Ovary (tissue), 3 donors: ENCODE data around the gene DDX47.

Experiments
- CTCF ChIP-seq, 3 donors: fragments of 450-650 bp in 2 of 3; fragments of 200-600 bp in 1 of 3; IDR thresholded peaks; one replicate each; pipeline versions ENCODE4 v1.5.1 to v1.8.0; 2016 to 2022; ENCODE audit warnings: antibody characterized with exemption in 3 of 3, mild to moderate bottlenecking in 1 of 3
- EP300 ChIP-seq: sonication (generic); formaldehyde crosslinking; IDR thresholded peaks from one replicate; pipeline ENCODE4 v1.6.1; 2017; ENCODE audit warnings: antibody characterized with exemption
- POLR2A ChIP-seq: fragments of 450-650 bp; IDR thresholded peaks from one replicate; pipeline ENCODE4 v1.6.1; 2017; ENCODE audit warnings: antibody characterized with exemption, mild to moderate bottlenecking, moderate library complexity
- donor health status: DM: no; HTN: no; CAD: no.

GRCh38 chr12:12777092-12777491 lies 36.1 kb upstream of the DDX47 start:
- TF ChIP-seq EP300 (no peak), CTCF (IDR thresholded peaks at IDR 0.05) (no peak), POLR2A (no peak)
